GM12878 (cell line): ENCODE measurements around the gene KLC3. TPM values are rescaled to one million over a fixed set of nuclear protein-coding genes. Genes with fewer than 3 reads are reported as not detected.

ENCODE experiments used
- ATAC-seq: fragments of 200-7000 bp; cut with Tn5 transposase; 3 replicates; pipeline ENCODE4 v1.9.1; 2020; ENCODE audit warnings: mild to moderate bottlenecking, moderate library complexity
- BruUV-seq: library from RNA; stranded (reverse); fragments of 400-500 nt; replicated peaks from 2 replicates; lab custom pipeline; 2021; lab: Mats Ljungman, UMichigan
- CTCF ChIA-PET: fragments of 300-600 bp; sonication (Branson Sonifier 250); formaldehyde crosslinking; extraction: SDS; loops from one replicate; lab custom pipeline; 2021; ENCODE audit warnings: inconsistent platforms; lab: Yijun Ruan, JAX
- POLR2A ChIA-PET: fragments of 350-600 bp; formaldehyde crosslinking; extraction: SDS; loops from one replicate; lab custom pipeline; 2021; ENCODE audit warnings: inconsistent platforms; lab: Charles Lee
- RAD21 ChIA-PET: fragments of 300-600 bp; sonication (Branson Sonifier 250); formaldehyde crosslinking; loops from one replicate; lab custom pipeline; 2023; ENCODE audit warnings: antibody characterized with exemption; ENCODE audit not compliant: unreplicated experiment; lab: Charles Lee
- SMC1A ChIA-PET: fragments of 300-600 bp; sonication (Branson Sonifier 250); formaldehyde crosslinking; loops from one replicate; lab custom pipeline; 2023; ENCODE audit not compliant: unreplicated experiment, uncharacterized antibody; lab: Charles Lee
- DNase-seq: peaks from one replicate; pipeline ENCODE4 v3.0.0-alpha.2; 2011; ENCODE audit warnings: low read depth, low spot score
- FAIRE-seq: peaks from 3 replicates; lab custom pipeline; 2011; peaks lifted over from hg19 to GRCh38; lab: Jason Lieb, UNC
- H2AFZ ChIP-seq: 2 replicates; pipeline ENCODE4 v1.6.0; 2011; ENCODE audit warnings: low read depth, low read length, control low read depth; ENCODE audit not compliant: control insufficient read depth
- H3K27ac ChIP-seq: 2 replicates; pipeline ENCODE4 v1.5.1; 2011; ENCODE audit warnings: control low read depth; ENCODE audit not compliant: control insufficient read depth, insufficient read depth
- H3K27me3 ChIP-seq, 2 experiments: replicated peaks in 1 of 2; 2 replicates each; pipeline versions ENCODE4 v1.6.0 to v1.6.1; 2011; ENCODE audit warnings: low read length in 1 of 2; ENCODE audit not compliant: control insufficient read depth in 2 of 2, insufficient read depth in 2 of 2
- H3K36me3 ChIP-seq, 2 experiments: 2 replicates each; pipeline ENCODE4 v1.5.1; 2011; ENCODE audit warnings: low read length in 1 of 2; ENCODE audit not compliant: control insufficient read depth in 2 of 2, insufficient read depth in 2 of 2
- H3K4me1 ChIP-seq: 2 replicates; pipeline ENCODE4 v1.6.1; 2011; ENCODE audit warnings: mild to moderate bottlenecking, low read length, moderate library complexity, mixed read lengths; ENCODE audit not compliant: control insufficient read depth, insufficient read depth
- H3K4me2 ChIP-seq: 2 replicates; pipeline ENCODE4 v1.6.0; 2011; ENCODE audit warnings: control low read depth; ENCODE audit not compliant: control insufficient read depth, insufficient read depth
- H3K4me3 ChIP-seq: fragments of 200-600 bp; sonication (generic); 2 replicates; pipeline ENCODE4 v1.5.1; 2016
- H3K79me2 ChIP-seq: 2 replicates; pipeline ENCODE4 v1.6.0; 2011; ENCODE audit warnings: low read length; ENCODE audit not compliant: control insufficient read depth, insufficient read depth
- H3K9ac ChIP-seq: 2 replicates; pipeline ENCODE4 v1.8.0; 2011; ENCODE audit warnings: low read length, control low read depth, mixed read lengths; ENCODE audit not compliant: control insufficient read depth, insufficient read depth
- H3K9me3 ChIP-seq: replicated peaks from 3 replicates; pipeline ENCODE4 v1.5.1; 2011; ENCODE audit warnings: mild to moderate bottlenecking, low read length; ENCODE audit not compliant: control insufficient read depth, insufficient read depth
- H4K20me1 ChIP-seq: 2 replicates; pipeline ENCODE4 v1.6.0; 2011; ENCODE audit not compliant: control insufficient read depth, insufficient read depth
- ATF7 ChIP-seq: fragments of 450-650 bp; IDR thresholded peaks from 2 replicates; pipeline ENCODE4 v1.6.1; 2016; ENCODE audit warnings: low read depth, mild to moderate bottlenecking
- BMI1 ChIP-seq: fragments of 450-650 bp; IDR thresholded peaks from 2 replicates; pipeline ENCODE4 v1.6.1; 2016; ENCODE audit warnings: mild to moderate bottlenecking, moderate library complexity, borderline replicate concordance
- BRCA1 ChIP-seq: IDR thresholded peaks from 2 replicates; pipeline ENCODE4 v1.6.1; 2011; ENCODE audit warnings: low read depth, low read length, improper control_type of control experiment
- CBX3 ChIP-seq: fragments of 200-600 bp; sonication (generic); IDR thresholded peaks from 2 replicates; pipeline ENCODE4 v1.6.1; 2016; ENCODE audit warnings: low read depth, borderline replicate concordance
- IRF4 ChIP-seq: IDR thresholded peaks from 2 replicates; pipeline ENCODE4 v1.6.1; 2011; ENCODE audit warnings: low read depth, low read length
- MXI1 ChIP-seq: fragments of 150-350 bp; IDR thresholded peaks from 2 replicates; pipeline ENCODE4 v1.6.1; 2011; ENCODE audit warnings: low read depth, mild to moderate bottlenecking, inconsistent platforms, low read length, improper control_type of control experiment
- NFYA ChIP-seq: IDR thresholded peaks from 2 replicates; pipeline ENCODE4 v1.6.1; 2011; ENCODE audit warnings: low read depth, mild to moderate bottlenecking, low read length, improper control_type of control experiment, borderline replicate concordance
- RFX5 ChIP-seq: IDR thresholded peaks from 2 replicates; pipeline ENCODE4 v1.6.1; 2011; ENCODE audit warnings: low read depth, low read length, improper control_type of control experiment
- SIX5 ChIP-seq: IDR thresholded peaks from 2 replicates; pipeline ENCODE4 v1.6.1; 2011; ENCODE audit warnings: mild to moderate bottlenecking, low read depth, low read length, moderate library complexity; ENCODE audit not compliant: severe bottlenecking
- SP1 ChIP-seq: IDR thresholded peaks from one replicate; pipeline ENCODE4 v1.6.1; 2011; ENCODE audit warnings: low read depth, low read length
- SREBF2 ChIP-seq: IDR thresholded peaks from 2 replicates; pipeline ENCODE4 v1.6.1; 2012; ENCODE audit warnings: mild to moderate bottlenecking, low read length
- SUZ12 ChIP-seq: fragments of 200-600 bp; sonication (generic); IDR thresholded peaks from one replicate; pipeline ENCODE4 v1.6.1; 2018; ENCODE audit warnings: antibody characterized with exemption, mild to moderate bottlenecking; ENCODE audit not compliant: unreplicated experiment
- YY1 ChIP-seq: IDR thresholded peaks from 2 replicates; pipeline ENCODE4 v1.6.1; 2011; ENCODE audit warnings: low read depth, mild to moderate bottlenecking, low read length
- ZNF622 ChIP-seq: fragments of 450-650 bp; IDR thresholded peaks from 2 replicates; pipeline ENCODE4 v1.6.1; 2017; ENCODE audit warnings: mild to moderate bottlenecking, inconsistent platforms
- WGBS: methylation state at CpG from one replicate; pipeline ENCODE4 v1.1.6; 2016; ENCODE audit warnings: low lambda C conversion rate; ENCODE audit not compliant: insufficient replicate concordance, insufficient coverage; ENCODE audit errors: missing lambda C conversion rate; 5-methylcytosine and 5-hydroxymethylcytosine counted together
- in situ Hi-C: fragments of 300-500 bp; cut with MboI; formaldehyde crosslinking; loops from 9 replicates; pipeline ENCODE4 v1.14.3; 2018; ENCODE audit warnings: mixed read lengths
- intact Hi-C: fragments of 100-400 bp; cut with micrococcal nuclease; formaldehyde crosslinking; loops from one replicate; pipeline ENCODE4 v1.14.2; 2022; ENCODE audit not compliant: unreplicated experiment
- polyA plus RNA-seq, 11 experiments: library from polyadenylated mRNA; depleted of rRNA in 4 of 11; unstranded in 6 of 11; stranded (reverse) in 5 of 11; fragments of >200 nt; fragmentation: Nextera tagmentation in 4 of 11; fragmentation: Illumina TruSeq in 1 of 11; extraction: Ambion mirVana in 4 of 11; extraction: Trizol in 1 of 11; gene quantifications; 1 replicate in 1 of 11; 2 replicates in 10 of 11; pipeline versions ENCODE4 v1.2.1 to v1.2.3, GENCODE V29; 2011 to 2016; ENCODE audit warnings: inconsistent platforms in 2 of 11, missing spikeins in 2 of 11, low read depth in 1 of 11
- total RNA-seq, 4 experiments: library from RNA; depleted of rRNA in 3 of 4; stranded (reverse); fragments of >200 nt in 3 of 4; fragmentation: Illumina TruSeq in 1 of 4; extraction: Trizol in 1 of 4; gene quantifications; 2 replicates each; pipeline versions ENCODE4 v1.2.1 to v1.2.3, GENCODE V29; 2013 to 2021
- TF ChIP-seq, protein P1 (sequence below): IDR thresholded peaks from 2 replicates; pipeline ENCODE4 v1.6.1; 2012; ENCODE audit warnings: mild to moderate bottlenecking, low read depth, low read length
- TF ChIP-seq, protein P2 (sequence below), 3 experiments: IDR thresholded peaks in 2 of 3; conservative IDR thresholded peaks in 1 of 3; 2 replicates each; pipeline ENCODE4 v1.5.1; 2011; ENCODE audit warnings: low read depth in 3 of 3, low read length in 3 of 3, mild to moderate bottlenecking in 3 of 3, control low read depth in 2 of 3, moderate library complexity in 2 of 3, inconsistent platforms in 1 of 3, mixed read lengths in 1 of 3; ENCODE audit not compliant: control insufficient read depth in 2 of 3, insufficient read depth in 1 of 3; ENCODE audit errors: extremely low read depth in 1 of 3
- TF ChIP-seq, protein P3 (sequence below): fragments of 450-650 bp; IDR thresholded peaks from 2 replicates; pipeline ENCODE4 v1.6.1; 2017; ENCODE audit warnings: mild to moderate bottlenecking

Gene KLC3
- total and polyA plus RNA-seq, 10 of the 15 experiments (the other 5 are each of a cell fraction or from before 2014, with no cell fraction given): 0.03 to 0.38 (median 0.28) TPM; not detected in 5

DNA sequence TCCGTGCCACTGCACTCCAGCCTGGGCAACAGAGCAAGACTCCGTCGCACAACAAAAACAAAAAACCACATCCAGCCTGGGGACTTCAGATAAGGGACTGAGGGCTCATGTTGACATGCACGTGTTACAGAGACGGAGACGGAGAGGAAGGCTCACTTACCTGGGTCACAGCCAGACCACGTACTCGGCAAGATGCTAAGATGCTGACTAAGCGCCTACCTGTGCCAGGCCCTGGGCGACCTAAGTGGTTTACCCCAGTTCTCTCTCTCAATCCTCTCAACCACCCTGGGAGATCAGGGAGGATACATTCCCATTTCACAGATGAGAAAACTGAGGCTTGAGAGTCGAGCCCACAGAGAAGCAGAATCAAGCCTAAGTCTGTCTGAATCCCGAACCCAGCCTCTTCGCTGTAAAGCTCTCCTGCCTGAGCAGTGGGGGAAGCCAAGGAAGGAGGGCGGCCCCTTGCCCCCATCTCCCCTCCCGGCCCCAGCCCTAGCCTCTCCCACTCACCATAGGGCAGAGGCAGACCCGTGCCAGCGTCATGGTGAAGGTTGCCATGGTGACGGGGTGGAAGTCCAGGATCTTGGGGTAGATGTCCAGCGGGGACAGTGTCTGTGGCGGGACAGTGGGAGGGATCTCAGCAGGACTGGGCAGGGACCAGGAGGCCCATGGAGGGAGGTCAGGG lies 16.4 kb downstream of the KLC3 start:
- FAIRE-seq: no peak

More for the DNA sequence above, 16.4 kb downstream of the KLC3 start:
- H3K4me2 ChIP-seq: no peak overlapping the region
- no peak overlapping the region for H3K27ac ChIP-seq
- intact Hi-C loops (no loop called here), in situ Hi-C loops (no loop called here)
- H3K9ac ChIP-seq: no peak overlapping the region
- SMC1A ChIA-PET: no interaction called here
- H3K4me3 ChIP-seq: no peak overlapping the region
- no peaks in the 10 kb centered on the region for H3K79me2 ChIP-seq
- POLR2A ChIA-PET: no interaction called here
- DNase-seq (no peak), ATAC-seq (no peak)
- CTCF ChIA-PET: no interaction called here
- H3K27me3 ChIP-seq: no peaks in the 10 kb centered on the region
- no peaks in the 10 kb centered on the region for H3K4me1 ChIP-seq
- no peaks in the 10 kb centered on the region for H3K9me3 ChIP-seq
- H2AFZ ChIP-seq: no peak overlapping the region
- no peak for TF ChIP-seq RFX5
- TF ChIP-seq, protein P1, sequence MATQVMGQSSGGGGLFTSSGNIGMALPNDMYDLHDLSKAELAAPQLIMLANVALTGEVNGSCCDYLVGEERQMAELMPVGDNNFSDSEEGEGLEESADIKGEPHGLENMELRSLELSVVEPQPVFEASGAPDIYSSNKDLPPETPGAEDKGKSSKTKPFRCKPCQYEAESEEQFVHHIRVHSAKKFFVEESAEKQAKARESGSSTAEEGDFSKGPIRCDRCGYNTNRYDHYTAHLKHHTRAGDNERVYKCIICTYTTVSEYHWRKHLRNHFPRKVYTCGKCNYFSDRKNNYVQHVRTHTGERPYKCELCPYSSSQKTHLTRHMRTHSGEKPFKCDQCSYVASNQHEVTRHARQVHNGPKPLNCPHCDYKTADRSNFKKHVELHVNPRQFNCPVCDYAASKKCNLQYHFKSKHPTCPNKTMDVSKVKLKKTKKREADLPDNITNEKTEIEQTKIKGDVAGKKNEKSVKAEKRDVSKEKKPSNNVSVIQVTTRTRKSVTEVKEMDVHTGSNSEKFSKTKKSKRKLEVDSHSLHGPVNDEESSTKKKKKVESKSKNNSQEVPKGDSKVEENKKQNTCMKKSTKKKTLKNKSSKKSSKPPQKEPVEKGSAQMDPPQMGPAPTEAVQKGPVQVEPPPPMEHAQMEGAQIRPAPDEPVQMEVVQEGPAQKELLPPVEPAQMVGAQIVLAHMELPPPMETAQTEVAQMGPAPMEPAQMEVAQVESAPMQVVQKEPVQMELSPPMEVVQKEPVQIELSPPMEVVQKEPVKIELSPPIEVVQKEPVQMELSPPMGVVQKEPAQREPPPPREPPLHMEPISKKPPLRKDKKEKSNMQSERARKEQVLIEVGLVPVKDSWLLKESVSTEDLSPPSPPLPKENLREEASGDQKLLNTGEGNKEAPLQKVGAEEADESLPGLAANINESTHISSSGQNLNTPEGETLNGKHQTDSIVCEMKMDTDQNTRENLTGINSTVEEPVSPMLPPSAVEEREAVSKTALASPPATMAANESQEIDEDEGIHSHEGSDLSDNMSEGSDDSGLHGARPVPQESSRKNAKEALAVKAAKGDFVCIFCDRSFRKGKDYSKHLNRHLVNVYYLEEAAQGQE: no peak
- no peak for TF ChIP-seq ATF7
- no peak for TF ChIP-seq SIX5
- no peak for TF ChIP-seq ZNF622
- TF ChIP-seq MXI1: no peak
- TF ChIP-seq, protein P2, sequence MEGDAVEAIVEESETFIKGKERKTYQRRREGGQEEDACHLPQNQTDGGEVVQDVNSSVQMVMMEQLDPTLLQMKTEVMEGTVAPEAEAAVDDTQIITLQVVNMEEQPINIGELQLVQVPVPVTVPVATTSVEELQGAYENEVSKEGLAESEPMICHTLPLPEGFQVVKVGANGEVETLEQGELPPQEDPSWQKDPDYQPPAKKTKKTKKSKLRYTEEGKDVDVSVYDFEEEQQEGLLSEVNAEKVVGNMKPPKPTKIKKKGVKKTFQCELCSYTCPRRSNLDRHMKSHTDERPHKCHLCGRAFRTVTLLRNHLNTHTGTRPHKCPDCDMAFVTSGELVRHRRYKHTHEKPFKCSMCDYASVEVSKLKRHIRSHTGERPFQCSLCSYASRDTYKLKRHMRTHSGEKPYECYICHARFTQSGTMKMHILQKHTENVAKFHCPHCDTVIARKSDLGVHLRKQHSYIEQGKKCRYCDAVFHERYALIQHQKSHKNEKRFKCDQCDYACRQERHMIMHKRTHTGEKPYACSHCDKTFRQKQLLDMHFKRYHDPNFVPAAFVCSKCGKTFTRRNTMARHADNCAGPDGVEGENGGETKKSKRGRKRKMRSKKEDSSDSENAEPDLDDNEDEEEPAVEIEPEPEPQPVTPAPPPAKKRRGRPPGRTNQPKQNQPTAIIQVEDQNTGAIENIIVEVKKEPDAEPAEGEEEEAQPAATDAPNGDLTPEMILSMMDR (IDR thresholded peaks at IDR 0.05 in 2 of 3, conservative IDR thresholded peaks at IDR 0.05 in 1 of 3; ENCODE audit: control insufficient read depth in 2 of 3, extremely low read depth in 1 of 3, insufficient read depth in 1 of 3, low read depth in 3 of 3, low read length in 3 of 3): no peak
- TF ChIP-seq, protein P3, sequence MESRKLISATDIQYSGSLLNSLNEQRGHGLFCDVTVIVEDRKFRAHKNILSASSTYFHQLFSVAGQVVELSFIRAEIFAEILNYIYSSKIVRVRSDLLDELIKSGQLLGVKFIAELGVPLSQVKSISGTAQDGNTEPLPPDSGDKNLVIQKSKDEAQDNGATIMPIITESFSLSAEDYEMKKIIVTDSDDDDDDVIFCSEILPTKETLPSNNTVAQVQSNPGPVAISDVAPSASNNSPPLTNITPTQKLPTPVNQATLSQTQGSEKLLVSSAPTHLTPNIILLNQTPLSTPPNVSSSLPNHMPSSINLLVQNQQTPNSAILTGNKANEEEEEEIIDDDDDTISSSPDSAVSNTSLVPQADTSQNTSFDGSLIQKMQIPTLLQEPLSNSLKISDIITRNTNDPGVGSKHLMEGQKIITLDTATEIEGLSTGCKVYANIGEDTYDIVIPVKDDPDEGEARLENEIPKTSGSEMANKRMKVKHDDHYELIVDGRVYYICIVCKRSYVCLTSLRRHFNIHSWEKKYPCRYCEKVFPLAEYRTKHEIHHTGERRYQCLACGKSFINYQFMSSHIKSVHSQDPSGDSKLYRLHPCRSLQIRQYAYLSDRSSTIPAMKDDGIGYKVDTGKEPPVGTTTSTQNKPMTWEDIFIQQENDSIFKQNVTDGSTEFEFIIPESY: no peak
- TF ChIP-seq BRCA1: no peak
- no peak for TF ChIP-seq BMI1
- no peak for TF ChIP-seq CBX3
- TF ChIP-seq IRF4: no peak
- TF ChIP-seq SUZ12: no peak
- no peak for TF ChIP-seq NFYA
- TF ChIP-seq SREBF2: no peak
- no peak for TF ChIP-seq YY1
- no peak for TF ChIP-seq SP1
- H3K36me3 ChIP-seq: peaks cover 3 to 6% of the 10 kb centered on the region in 2 experiments; a peak in 3 of 4 replicates
- WGBS: 98% methylated on average over 18 of the region's 20 CpGs
- no peaks in the 10 kb centered on the region for H4K20me1 ChIP-seq
- RAD21 ChIA-PET: no interaction called here
- no TSS peak for BruUV-seq
